Liver (tissue), 9 donors: ENCODE data around the gene NCBP2. TPM values are rescaled to one million over a fixed set of nuclear protein-coding genes. Genes with fewer than 3 reads are reported as not detected.

Experiments
- DNase-seq: peaks from one replicate; pipeline ENCODE4 v3.0.0-alpha.2; 2017; ENCODE audit warnings: low spot score
- H3K27ac ChIP-seq, 2 donors: one replicate each; pipeline ENCODE4 v1.7.0; 2013; ENCODE audit warnings: inconsistent platforms in 2 of 2, low read length in 2 of 2, control low read depth in 1 of 2, low read depth in 1 of 2, mild to moderate bottlenecking in 1 of 2
- H3K27me3 ChIP-seq, 4 donors: one replicate each; pipeline versions ENCODE4 v1.6.1 to v1.7.0; 2013; ENCODE audit warnings: low read length in 3 of 4, inconsistent platforms in 1 of 4, mild to moderate bottlenecking in 1 of 4, moderate library complexity in 1 of 4; ENCODE audit not compliant: control insufficient read depth in 4 of 4, insufficient read depth in 4 of 4
- H3K36me3 ChIP-seq, 4 donors: one replicate each; pipeline versions ENCODE4 v1.6.1 to v1.7.0; 2013; ENCODE audit warnings: low read length in 3 of 4, mild to moderate bottlenecking in 3 of 4, low read depth in 1 of 4, moderate library complexity in 1 of 4; ENCODE audit not compliant: control insufficient read depth in 4 of 4, insufficient read depth in 3 of 4
- H3K4me1 ChIP-seq, 4 donors: one replicate each; pipeline versions ENCODE4 v1.6.1 to v1.7.0; 2013; ENCODE audit warnings: low read length in 3 of 4, mild to moderate bottlenecking in 3 of 4, moderate library complexity in 1 of 4; ENCODE audit not compliant: control insufficient read depth in 4 of 4, insufficient read depth in 4 of 4
- H3K4me3 ChIP-seq, 3 donors: one replicate each; pipeline versions ENCODE4 v1.6.1 to v1.7.0; 2013; ENCODE audit warnings: low read length in 3 of 3, control low read depth in 1 of 3, low read depth in 1 of 3, mild to moderate bottlenecking in 1 of 3
- H3K9ac ChIP-seq, 2 donors: one replicate each; pipeline ENCODE4 v1.7.0; 2013; ENCODE audit warnings: low read length in 2 of 2, mild to moderate bottlenecking in 2 of 2, moderate library complexity in 2 of 2, control low read depth in 1 of 2, low read depth in 1 of 2
- H3K9me3 ChIP-seq, 4 donors: one replicate each; pipeline versions ENCODE4 v1.6.1 to v1.7.0; 2013; ENCODE audit warnings: low read length in 3 of 4; ENCODE audit not compliant: control insufficient read depth in 4 of 4
- EGR1 ChIP-seq, 2 donors: IDR thresholded peaks; 2 replicates each; pipeline ENCODE4 v1.6.1; 2016 to 2018; ENCODE audit warnings: antibody characterized with exemption in 2 of 2, low read depth in 2 of 2
- FOXA1 ChIP-seq: IDR thresholded peaks from 2 replicates; pipeline ENCODE4 v1.6.1; 2016; ENCODE audit warnings: antibody characterized with exemption
- FOXA2 ChIP-seq: IDR thresholded peaks from 2 replicates; pipeline ENCODE4 v1.6.1; 2016; ENCODE audit warnings: antibody characterized with exemption
- GABPA ChIP-seq, 2 donors: IDR thresholded peaks in 1 of 2; conservative IDR thresholded peaks in 1 of 2; 2 replicates each; pipeline ENCODE4 v1.6.1; 2016; ENCODE audit warnings: antibody characterized with exemption in 2 of 2, mild to moderate bottlenecking in 1 of 2, moderate library complexity in 1 of 2
- HNF4A ChIP-seq, 2 donors: conservative IDR thresholded peaks; 2 replicates each; pipeline ENCODE4 v1.6.1; 2016; ENCODE audit warnings: antibody characterized with exemption in 2 of 2, mild to moderate bottlenecking in 2 of 2
- JUND ChIP-seq, 2 donors: IDR thresholded peaks; 2 replicates each; pipeline ENCODE4 v1.6.1; 2016; ENCODE audit warnings: antibody characterized with exemption in 2 of 2
- NR2F2 ChIP-seq: IDR thresholded peaks from 2 replicates; pipeline ENCODE4 v1.6.1; 2016; ENCODE audit warnings: antibody characterized with exemption
- RAD21 ChIP-seq, 2 donors: IDR thresholded peaks; 2 replicates each; pipeline ENCODE4 v1.6.1; 2016; ENCODE audit warnings: antibody characterized with exemption in 2 of 2, mild to moderate bottlenecking in 2 of 2
- RXRA ChIP-seq, 2 donors: IDR thresholded peaks; 2 replicates each; pipeline ENCODE4 v1.6.1; 2017 to 2018; ENCODE audit warnings: antibody characterized with exemption in 2 of 2, mild to moderate bottlenecking in 1 of 2
- SP1 ChIP-seq: IDR thresholded peaks from 2 replicates; pipeline ENCODE4 v1.6.1; 2018; ENCODE audit warnings: antibody characterized with exemption, mild to moderate bottlenecking
- WGBS: extraction: QIAGEN DNeasy Blood & Tissue Kit; methylation state at CpG from one replicate; pipeline ENCODE4 v1.1.7; 2013; 5-methylcytosine and 5-hydroxymethylcytosine counted together
- polyA plus RNA-seq, 2 donors: library from polyadenylated mRNA; stranded (reverse) in 1 of 2; unstranded in 1 of 2; fragments of 200-250 nt in 1 of 2; fragments of >200 nt in 1 of 2; fragmentation: Nextera tagmentation in 1 of 2; extraction: Ambion mirVana in 1 of 2; gene quantifications; one replicate each; pipeline versions ENCODE4 v1.2.1 to v1.2.3, GENCODE V29; 2013 to 2015
- total RNA-seq, 2 donors: library from RNA; depleted of rRNA; stranded (reverse); fragments of >200 nt; gene quantifications; one replicate each; pipeline ENCODE4 v1.2.3, GENCODE V29; 2014
- TF ChIP-seq, protein P1 (sequence below): IDR thresholded peaks from 2 replicates; pipeline ENCODE4 v1.6.1; 2016; ENCODE audit warnings: antibody characterized with exemption
- TF ChIP-seq, protein P2 (sequence below): fragments of 150-350 bp; IDR thresholded peaks from 2 replicates; pipeline ENCODE4 v1.5.1; 2017; ENCODE audit warnings: improper control_type of control experiment, low read depth, low read length; ENCODE audit not compliant: missing input control
- TF ChIP-seq, protein P3 (sequence below): IDR thresholded peaks from 2 replicates; pipeline ENCODE4 v1.6.1; 2016; ENCODE audit warnings: antibody characterized with exemption
- TF ChIP-seq, protein P4 (sequence below): IDR thresholded peaks from 2 replicates; pipeline ENCODE4 v1.6.1; 2016; ENCODE audit warnings: antibody characterized with exemption
- TF ChIP-seq, protein P5 (sequence below): IDR thresholded peaks from 2 replicates; pipeline ENCODE4 v1.6.1; 2016; ENCODE audit warnings: antibody characterized with exemption, mild to moderate bottlenecking
- donor health status: healthy.
- donor health status: healthy.
- donor health status: healthy.
- donor health status: healthy.
- donor health status: healthy.

NCBP2 gene
- total and polyA plus RNA-seq, 4 donors, result 16.2 to 19.2 (median 18.1) TPM

DNA sequence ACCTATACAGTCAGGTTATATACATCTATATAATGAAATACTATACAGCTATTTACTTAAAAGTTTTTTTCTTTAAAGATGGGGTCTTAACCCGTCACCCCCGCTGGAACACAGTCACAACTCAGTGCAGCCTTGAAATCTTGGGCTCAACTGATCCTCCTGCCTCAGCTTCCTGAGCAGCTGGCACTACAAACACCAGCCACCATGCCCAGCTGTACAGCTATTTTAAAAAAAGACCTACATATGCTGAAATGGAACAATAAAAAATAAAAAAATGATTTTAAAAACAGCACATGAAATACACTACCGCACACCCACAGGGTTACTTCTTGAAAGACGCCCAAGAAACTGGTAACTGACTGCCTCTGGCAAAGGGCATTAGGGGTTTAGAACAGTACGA lies 3.8 kb downstream of the NCBP2 start:
- Histone ChIP-seq H3K9ac (no peak overlapping the region), H3K27ac (no peak overlapping the region), H3K27me3 (no peaks in the 10 kb centered on the region), H3K4me1 (peaks cover 2 to 19% (median 17%) of the 10 kb centered on the region in 4 donors), H3K36me3 (peaks cover 6 to 53% (median 49%) of the 10 kb centered on the region in 4 donors), H3K4me3 (no peak overlapping the region), H3K9me3 (no peaks in the 10 kb centered on the region)
- no peak for DNase-seq
- 97% methylated on average over 5 of the region's 5 CpGs for WGBS
- TF ChIP-seq FOXA1 (no peak), SP1 (no peak), GABPA (IDR thresholded peaks at IDR 0.05 in 1 of 2, conservative IDR thresholded peaks at IDR 0.05 in 1 of 2) (no peak), EGR1 (IDR thresholded peaks at IDR 0.05; ENCODE audit: low read depth in 2 of 2) (no peak), RXRA (IDR thresholded peaks at IDR 0.05) (no peak), FOXA2 (no peak), HNF4A (conservative IDR thresholded peaks at IDR 0.05) (no peak), NR2F2 (no peak)
- TF ChIP-seq, protein P1, sequence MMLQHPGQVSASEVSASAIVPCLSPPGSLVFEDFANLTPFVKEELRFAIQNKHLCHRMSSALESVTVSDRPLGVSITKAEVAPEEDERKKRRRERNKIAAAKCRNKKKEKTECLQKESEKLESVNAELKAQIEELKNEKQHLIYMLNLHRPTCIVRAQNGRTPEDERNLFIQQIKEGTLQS, result no peak
- TF ChIP-seq, protein P2, sequence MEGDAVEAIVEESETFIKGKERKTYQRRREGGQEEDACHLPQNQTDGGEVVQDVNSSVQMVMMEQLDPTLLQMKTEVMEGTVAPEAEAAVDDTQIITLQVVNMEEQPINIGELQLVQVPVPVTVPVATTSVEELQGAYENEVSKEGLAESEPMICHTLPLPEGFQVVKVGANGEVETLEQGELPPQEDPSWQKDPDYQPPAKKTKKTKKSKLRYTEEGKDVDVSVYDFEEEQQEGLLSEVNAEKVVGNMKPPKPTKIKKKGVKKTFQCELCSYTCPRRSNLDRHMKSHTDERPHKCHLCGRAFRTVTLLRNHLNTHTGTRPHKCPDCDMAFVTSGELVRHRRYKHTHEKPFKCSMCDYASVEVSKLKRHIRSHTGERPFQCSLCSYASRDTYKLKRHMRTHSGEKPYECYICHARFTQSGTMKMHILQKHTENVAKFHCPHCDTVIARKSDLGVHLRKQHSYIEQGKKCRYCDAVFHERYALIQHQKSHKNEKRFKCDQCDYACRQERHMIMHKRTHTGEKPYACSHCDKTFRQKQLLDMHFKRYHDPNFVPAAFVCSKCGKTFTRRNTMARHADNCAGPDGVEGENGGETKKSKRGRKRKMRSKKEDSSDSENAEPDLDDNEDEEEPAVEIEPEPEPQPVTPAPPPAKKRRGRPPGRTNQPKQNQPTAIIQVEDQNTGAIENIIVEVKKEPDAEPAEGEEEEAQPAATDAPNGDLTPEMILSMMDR, result no peak
- TF ChIP-seq, protein P3, sequence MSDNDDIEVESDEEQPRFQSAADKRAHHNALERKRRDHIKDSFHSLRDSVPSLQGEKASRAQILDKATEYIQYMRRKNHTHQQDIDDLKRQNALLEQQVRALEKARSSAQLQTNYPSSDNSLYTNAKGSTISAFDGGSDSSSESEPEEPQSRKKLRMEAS, result no peak
- TF ChIP-seq, protein P4, sequence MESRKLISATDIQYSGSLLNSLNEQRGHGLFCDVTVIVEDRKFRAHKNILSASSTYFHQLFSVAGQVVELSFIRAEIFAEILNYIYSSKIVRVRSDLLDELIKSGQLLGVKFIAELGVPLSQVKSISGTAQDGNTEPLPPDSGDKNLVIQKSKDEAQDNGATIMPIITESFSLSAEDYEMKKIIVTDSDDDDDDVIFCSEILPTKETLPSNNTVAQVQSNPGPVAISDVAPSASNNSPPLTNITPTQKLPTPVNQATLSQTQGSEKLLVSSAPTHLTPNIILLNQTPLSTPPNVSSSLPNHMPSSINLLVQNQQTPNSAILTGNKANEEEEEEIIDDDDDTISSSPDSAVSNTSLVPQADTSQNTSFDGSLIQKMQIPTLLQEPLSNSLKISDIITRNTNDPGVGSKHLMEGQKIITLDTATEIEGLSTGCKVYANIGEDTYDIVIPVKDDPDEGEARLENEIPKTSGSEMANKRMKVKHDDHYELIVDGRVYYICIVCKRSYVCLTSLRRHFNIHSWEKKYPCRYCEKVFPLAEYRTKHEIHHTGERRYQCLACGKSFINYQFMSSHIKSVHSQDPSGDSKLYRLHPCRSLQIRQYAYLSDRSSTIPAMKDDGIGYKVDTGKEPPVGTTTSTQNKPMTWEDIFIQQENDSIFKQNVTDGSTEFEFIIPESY, result no peak
- TF ChIP-seq, protein P5, sequence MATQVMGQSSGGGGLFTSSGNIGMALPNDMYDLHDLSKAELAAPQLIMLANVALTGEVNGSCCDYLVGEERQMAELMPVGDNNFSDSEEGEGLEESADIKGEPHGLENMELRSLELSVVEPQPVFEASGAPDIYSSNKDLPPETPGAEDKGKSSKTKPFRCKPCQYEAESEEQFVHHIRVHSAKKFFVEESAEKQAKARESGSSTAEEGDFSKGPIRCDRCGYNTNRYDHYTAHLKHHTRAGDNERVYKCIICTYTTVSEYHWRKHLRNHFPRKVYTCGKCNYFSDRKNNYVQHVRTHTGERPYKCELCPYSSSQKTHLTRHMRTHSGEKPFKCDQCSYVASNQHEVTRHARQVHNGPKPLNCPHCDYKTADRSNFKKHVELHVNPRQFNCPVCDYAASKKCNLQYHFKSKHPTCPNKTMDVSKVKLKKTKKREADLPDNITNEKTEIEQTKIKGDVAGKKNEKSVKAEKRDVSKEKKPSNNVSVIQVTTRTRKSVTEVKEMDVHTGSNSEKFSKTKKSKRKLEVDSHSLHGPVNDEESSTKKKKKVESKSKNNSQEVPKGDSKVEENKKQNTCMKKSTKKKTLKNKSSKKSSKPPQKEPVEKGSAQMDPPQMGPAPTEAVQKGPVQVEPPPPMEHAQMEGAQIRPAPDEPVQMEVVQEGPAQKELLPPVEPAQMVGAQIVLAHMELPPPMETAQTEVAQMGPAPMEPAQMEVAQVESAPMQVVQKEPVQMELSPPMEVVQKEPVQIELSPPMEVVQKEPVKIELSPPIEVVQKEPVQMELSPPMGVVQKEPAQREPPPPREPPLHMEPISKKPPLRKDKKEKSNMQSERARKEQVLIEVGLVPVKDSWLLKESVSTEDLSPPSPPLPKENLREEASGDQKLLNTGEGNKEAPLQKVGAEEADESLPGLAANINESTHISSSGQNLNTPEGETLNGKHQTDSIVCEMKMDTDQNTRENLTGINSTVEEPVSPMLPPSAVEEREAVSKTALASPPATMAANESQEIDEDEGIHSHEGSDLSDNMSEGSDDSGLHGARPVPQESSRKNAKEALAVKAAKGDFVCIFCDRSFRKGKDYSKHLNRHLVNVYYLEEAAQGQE, result no peak

DNA sequence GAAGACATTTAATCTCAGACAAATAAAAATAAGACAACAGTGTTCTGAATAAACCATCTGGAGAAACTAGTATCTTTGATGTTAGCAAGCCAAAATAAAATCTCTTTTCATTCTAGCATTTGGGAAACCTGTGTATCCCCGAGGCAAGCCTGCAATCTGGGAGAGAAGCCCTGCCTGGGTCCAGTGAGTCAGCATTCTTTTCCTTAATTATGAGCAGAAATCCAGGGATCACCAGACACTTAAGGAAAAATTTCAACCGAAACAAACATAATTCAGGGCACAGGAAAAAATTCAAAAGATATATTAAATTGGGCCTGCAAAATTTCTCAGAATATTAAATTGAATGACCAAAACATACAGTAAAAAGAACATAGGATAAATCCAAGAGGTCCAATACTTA lies 4.2 kb downstream of the NCBP2 start:
- 97% methylated on average over 2 of the region's 2 CpGs for WGBS
- DNase-seq, result no peak
- Histone ChIP-seq H3K9ac (no peak overlapping the region), H3K9me3 (no peaks in the 10 kb centered on the region), H3K27ac (no peak overlapping the region), H3K27me3 (no peaks in the 10 kb centered on the region), H3K4me3 (no peak overlapping the region), H3K4me1 (peaks cover 0 to 14% (median 12%) of the 10 kb centered on the region in 4 donors), H3K36me3 (peaks cover 6 to 53% (median 49%) of the 10 kb centered on the region in 4 donors)
- TF ChIP-seq RAD21 (IDR thresholded peaks at IDR 0.05) (no peak), JUND (IDR thresholded peaks at IDR 0.05) (no peak), FOXA2 (no peak), RXRA (IDR thresholded peaks at IDR 0.05) (no peak), SP1 (no peak)
- TF ChIP-seq, protein P2, result no peak
- TF ChIP-seq, protein P4, result no peak
